ENCODE measurements around the gene P4HTM. TPM values are rescaled to one million over a fixed set of nuclear protein-coding genes. Genes with fewer than 3 reads are reported as not detected.

The P4HTM gene, protein sequence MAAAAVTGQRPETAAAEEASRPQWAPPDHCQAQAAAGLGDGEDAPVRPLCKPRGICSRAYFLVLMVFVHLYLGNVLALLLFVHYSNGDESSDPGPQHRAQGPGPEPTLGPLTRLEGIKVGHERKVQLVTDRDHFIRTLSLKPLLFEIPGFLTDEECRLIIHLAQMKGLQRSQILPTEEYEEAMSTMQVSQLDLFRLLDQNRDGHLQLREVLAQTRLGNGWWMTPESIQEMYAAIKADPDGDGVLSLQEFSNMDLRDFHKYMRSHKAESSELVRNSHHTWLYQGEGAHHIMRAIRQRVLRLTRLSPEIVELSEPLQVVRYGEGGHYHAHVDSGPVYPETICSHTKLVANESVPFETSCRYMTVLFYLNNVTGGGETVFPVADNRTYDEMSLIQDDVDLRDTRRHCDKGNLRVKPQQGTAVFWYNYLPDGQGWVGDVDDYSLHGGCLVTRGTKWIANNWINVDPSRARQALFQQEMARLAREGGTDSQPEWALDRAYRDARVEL
- total RNA-seq = 29.1 and 31.4 TPM in 2 replicates
- long read RNA-seq, partial matches to known transcripts = 1 of 5 reads
- long read RNA-seq, other reads (novel, unspliced or antisense) = 2 of 5 reads

DNA sequence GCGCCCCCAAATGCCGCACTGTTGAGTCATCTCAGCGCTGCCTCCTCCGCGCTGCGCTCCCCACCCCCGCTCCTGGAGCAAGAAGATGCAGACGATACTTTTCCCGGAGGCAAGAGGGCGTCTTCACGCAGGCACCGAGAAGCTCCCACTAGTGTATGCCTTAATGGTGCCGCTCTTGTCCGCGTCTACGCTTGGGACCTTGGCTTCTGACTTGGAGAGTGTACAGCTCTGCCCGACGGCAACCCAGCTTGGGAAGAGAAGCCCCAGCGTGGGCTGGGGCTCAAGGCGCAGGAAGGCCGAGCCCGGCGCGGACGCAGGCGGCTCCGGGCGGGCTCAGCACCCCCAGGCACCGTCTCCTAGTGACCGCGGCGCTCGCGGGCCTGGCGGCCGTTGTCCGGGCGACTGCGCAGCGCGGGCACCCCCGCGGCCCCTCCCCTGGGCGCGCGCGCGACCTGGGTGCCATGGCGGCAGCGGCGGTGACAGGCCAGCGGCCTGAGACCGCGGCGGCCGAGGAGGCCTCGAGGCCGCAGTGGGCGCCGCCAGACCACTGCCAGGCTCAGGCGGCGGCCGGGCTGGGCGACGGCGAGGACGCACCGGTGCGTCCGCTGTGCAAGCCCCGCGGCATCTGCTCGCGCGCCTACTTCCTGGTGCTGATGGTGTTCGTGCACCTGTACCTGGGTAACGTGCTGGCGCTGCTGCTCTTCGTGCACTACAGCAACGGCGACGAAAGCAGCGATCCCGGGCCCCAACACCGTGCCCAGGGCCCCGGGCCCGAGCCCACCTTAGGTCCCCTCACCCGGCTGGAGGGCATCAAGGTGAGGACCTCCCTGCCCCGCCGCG is at the start of gene P4HTM:
Gene P4HTM (plus strand): TSS at position 446 of the 840 bp plus-strand sequence. CDS start 16 bp downstream, at position 462.
- H3K27me3 Mint-ChIP-seq (ENCODE audit: low read depth) = no peaks in the 10 kb centered on the region
- peaks cover under 1% of the 10 kb centered on the region for H3K36me3 Mint-ChIP-seq (ENCODE audit: low read depth)

DNA sequence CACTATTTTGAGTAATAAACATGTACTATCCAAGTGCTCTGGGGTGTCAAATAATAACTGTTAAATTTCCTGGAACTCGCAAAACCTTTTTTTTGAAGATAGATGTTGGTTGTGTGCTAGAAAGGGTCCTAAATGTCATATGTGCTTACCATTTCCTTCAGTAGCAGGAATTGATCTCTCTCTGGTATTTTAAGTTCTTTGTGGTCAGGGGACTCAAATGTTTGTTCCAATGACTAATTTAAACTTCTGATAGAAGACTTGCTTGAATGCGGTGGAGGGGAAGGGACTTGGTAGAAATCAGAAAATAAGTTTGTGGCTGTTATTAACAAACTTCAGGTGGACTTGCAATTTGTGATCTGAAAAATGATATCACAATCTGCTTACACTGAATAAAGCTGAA is 44.6 kb upstream of the P4HTM start:
- no peaks in the 10 kb centered on the region for H3K27me3 Mint-ChIP-seq (ENCODE audit: low read depth)
- TF ChIP-seq, protein P1, sequence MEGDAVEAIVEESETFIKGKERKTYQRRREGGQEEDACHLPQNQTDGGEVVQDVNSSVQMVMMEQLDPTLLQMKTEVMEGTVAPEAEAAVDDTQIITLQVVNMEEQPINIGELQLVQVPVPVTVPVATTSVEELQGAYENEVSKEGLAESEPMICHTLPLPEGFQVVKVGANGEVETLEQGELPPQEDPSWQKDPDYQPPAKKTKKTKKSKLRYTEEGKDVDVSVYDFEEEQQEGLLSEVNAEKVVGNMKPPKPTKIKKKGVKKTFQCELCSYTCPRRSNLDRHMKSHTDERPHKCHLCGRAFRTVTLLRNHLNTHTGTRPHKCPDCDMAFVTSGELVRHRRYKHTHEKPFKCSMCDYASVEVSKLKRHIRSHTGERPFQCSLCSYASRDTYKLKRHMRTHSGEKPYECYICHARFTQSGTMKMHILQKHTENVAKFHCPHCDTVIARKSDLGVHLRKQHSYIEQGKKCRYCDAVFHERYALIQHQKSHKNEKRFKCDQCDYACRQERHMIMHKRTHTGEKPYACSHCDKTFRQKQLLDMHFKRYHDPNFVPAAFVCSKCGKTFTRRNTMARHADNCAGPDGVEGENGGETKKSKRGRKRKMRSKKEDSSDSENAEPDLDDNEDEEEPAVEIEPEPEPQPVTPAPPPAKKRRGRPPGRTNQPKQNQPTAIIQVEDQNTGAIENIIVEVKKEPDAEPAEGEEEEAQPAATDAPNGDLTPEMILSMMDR (conservative IDR thresholded peaks at IDR 0.05) = no peak
- no peaks in the 10 kb centered on the region for H3K9me3 Mint-ChIP-seq
- no peak for DNase-seq (ENCODE audit: low read depth, low spot score)
- no peak overlapping the region for H3K4me3 Mint-ChIP-seq
- H3K36me3 Mint-ChIP-seq (ENCODE audit: low read depth) = peaks cover 12% of the 10 kb centered on the region
- H3K27ac Mint-ChIP-seq (ENCODE audit: unreplicated experiment) = no peak overlapping the region
- peaks cover 11% of the 10 kb centered on the region for H3K4me1 Mint-ChIP-seq

More for the DNA sequence above, at the start of gene P4HTM:
- Mint-ChIP-seq H3K4me3 (peak within 1 kb of the TSS; percentile 95), H3K4me1 (peaks cover 31% of the 10 kb centered on the region), H3K9me3 (no peaks in the 10 kb centered on the region), H3K27ac (ENCODE audit: unreplicated experiment) (peak within 1 kb of the TSS; percentile 98)
- DNase-seq (ENCODE audit: low read depth, low spot score) = peak; percentile 63
- TF ChIP-seq, protein P1 (conservative IDR thresholded peaks at IDR 0.05) = peak; percentile 39

DNA sequence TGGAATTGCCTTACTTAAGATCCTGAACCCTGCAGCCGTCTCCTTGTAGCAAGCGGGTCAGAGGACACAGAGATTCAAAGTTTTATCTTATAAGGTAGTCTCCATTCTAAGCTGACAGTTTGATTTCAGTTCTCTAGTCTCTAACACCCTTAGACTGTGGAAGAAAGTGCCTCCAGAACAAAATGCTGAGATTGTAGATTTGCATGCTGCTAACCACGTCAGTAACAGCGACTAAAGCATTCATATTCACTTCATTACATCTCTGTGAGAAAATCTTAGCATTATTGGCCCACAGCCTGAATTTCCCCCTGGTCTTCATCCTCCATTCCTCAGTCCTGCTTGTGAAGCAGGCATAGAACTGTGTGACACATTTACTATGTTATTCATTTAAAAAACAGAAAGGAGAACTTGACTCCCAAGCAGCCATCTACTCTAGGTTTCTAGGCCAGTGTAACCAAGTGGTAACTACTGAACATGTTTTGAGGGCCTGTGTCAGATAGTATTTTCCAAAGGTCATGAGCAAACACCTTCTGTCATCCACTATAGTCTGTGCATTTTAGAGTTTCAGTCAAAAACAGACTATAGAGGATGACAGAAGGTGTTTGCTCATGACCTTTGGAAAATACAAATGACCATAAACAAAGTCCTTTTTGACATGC is 44.0 kb upstream of the P4HTM start:
- H3K36me3 Mint-ChIP-seq (ENCODE audit: low read depth) = peaks cover 12% of the 10 kb centered on the region
- no peak for DNase-seq (ENCODE audit: low read depth, low spot score)
- H3K27me3 Mint-ChIP-seq (ENCODE audit: low read depth) = no peaks in the 10 kb centered on the region
- no peaks in the 10 kb centered on the region for H3K9me3 Mint-ChIP-seq
- peaks cover 11% of the 10 kb centered on the region for H3K4me1 Mint-ChIP-seq
- TF ChIP-seq, protein P1 (conservative IDR thresholded peaks at IDR 0.05) = no peak
- no peak overlapping the region for H3K27ac Mint-ChIP-seq (ENCODE audit: unreplicated experiment)
- no peak overlapping the region for H3K4me3 Mint-ChIP-seq

DNA sequence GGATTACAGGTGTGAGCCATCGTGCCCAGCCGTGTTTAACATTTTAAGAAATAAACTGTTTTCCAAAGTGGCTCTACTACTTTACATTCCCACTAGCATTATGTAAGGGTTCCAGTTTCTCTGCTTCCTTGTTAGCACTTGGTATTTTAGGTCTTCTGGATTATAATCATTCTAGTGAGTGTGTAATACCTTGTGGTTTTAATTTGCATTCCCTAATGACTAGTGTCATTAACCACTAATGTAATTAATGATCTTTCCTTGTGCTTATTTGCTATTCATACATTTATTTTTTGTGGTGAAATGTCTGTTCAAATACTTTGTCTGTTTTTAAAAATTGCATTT is 40.7 kb upstream of the P4HTM start:
- no peaks in the 10 kb centered on the region for H3K9me3 Mint-ChIP-seq
- DNase-seq (ENCODE audit: low read depth, low spot score) = no peak
- H3K4me1 Mint-ChIP-seq = peaks cover 11% of the 10 kb centered on the region
- peaks cover 12% of the 10 kb centered on the region for H3K36me3 Mint-ChIP-seq (ENCODE audit: low read depth)
- TF ChIP-seq, protein P1 (conservative IDR thresholded peaks at IDR 0.05) = no peak
- no peaks in the 10 kb centered on the region for H3K27me3 Mint-ChIP-seq (ENCODE audit: low read depth)
- no peak overlapping the region for H3K4me3 Mint-ChIP-seq
- no peak overlapping the region for H3K27ac Mint-ChIP-seq (ENCODE audit: unreplicated experiment)

DNA sequence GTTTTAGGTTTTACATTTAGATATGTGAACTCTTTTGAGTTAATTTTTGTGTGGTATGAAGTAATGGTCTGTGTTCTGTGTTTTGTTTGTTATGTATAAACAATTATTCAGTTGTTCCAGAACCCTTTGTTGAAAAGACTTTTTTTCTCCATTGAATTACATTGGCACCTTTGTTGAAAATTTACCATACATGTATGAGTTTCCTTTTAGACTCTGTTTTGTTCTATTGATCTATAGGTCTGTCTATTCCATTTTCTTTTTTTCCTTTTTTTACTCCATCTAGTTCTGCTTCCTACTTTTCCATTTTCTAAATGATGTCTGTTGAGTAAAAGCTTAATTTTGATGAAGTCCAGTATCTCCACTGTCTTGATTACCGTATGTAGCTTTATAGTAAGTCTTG is 40.0 kb upstream of the P4HTM start:
- H3K27ac Mint-ChIP-seq (ENCODE audit: unreplicated experiment) = no peak overlapping the region

More for the DNA sequence above, 40.0 kb upstream of the P4HTM start:
- H3K27me3 Mint-ChIP-seq (ENCODE audit: low read depth) = no peaks in the 10 kb centered on the region
- H3K36me3 Mint-ChIP-seq (ENCODE audit: low read depth) = peaks cover 8% of the 10 kb centered on the region
- no peak overlapping the region for H3K4me3 Mint-ChIP-seq
- no peak for DNase-seq (ENCODE audit: low read depth, low spot score)
- peaks cover 11% of the 10 kb centered on the region for H3K4me1 Mint-ChIP-seq
- TF ChIP-seq, protein P1 (conservative IDR thresholded peaks at IDR 0.05) = no peak
- no peaks in the 10 kb centered on the region for H3K9me3 Mint-ChIP-seq
